RWPE1 (cell line): ENCODE measurements around the gene TMPRSS12.
"Not testable (repeated sequence)": the region's sequence is repeated elsewhere in the genome, so short reads cannot be mapped to it uniquely, and the experiment has no call there.

Experiments
- CTCF ChIA-PET: fragments of 350-600 bp; sonication (Branson Sonifier 250); formaldehyde crosslinking; extraction: SDS; loops from one replicate; lab custom pipeline; 2021; lab: Yijun Ruan, JAX
- POLR2A ChIA-PET: fragments of 400-600 bp; formaldehyde crosslinking; extraction: SDS; loops from one replicate; lab custom pipeline; 2020; ENCODE audit warnings: antibody characterized with exemption; ENCODE audit not compliant: low non-redundant PET; lab: Yijun Ruan, JAX
- DNase-seq: peaks from one replicate; pipeline ENCODE4 v3.0.0; 2012; ENCODE audit warnings: low spot score
- H3K27ac ChIP-seq: fragments of 450-650 bp; 2 replicates; pipeline ENCODE4 v1.5.1; 2017
- TF ChIP-seq, protein P1 (sequence below): fragments of 450-650 bp; conservative IDR thresholded peaks from 2 replicates; pipeline ENCODE4 v1.5.1; 2017; ENCODE audit warnings: low read depth, mild to moderate bottlenecking

TMPRSS12 gene, protein sequence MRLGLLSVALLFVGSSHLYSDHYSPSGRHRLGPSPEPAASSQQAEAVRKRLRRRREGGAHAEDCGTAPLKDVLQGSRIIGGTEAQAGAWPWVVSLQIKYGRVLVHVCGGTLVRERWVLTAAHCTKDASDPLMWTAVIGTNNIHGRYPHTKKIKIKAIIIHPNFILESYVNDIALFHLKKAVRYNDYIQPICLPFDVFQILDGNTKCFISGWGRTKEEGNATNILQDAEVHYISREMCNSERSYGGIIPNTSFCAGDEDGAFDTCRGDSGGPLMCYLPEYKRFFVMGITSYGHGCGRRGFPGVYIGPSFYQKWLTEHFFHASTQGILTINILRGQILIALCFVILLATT

DNA sequence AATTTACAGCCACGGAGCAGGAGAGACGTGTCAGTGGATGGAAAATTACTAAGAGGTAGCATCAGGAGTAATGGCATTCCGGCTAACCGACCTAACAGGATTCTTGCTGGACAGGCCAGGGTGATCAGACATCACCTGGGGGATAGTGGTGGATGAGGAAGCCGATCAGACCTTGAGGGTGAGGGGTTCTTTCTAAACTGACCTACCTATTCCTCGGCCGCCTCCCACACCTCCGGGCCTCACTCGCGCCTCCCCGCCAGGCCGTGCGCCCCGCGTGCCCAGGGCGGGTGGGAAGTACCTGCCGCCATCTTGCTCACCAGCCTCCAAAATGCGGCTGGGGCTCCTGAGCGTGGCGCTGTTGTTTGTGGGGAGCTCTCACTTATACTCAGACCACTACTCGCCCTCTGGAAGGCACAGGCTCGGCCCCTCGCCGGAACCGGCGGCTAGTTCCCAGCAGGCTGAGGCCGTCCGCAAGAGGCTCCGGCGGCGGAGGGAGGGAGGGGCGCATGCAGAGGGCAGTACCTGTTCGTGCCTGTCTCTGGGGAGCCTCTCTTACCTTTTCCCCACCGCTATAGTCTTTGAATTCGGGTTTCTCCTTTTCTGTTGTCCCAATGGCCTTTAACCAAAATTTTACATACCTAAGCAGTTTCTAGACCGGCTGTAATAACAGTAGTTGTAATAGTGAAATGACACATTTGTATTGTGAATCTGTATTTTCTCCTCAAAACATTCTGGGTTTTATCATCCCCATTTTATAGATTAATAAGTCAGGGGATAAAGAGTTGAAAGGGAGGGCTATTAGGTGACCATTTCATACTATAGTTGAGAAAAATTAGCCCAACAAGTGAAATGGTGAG lies at the start of gene TMPRSS12:
Gene TMPRSS12 (plus strand): TSS at position 290 of the 857 bp plus-strand sequence. CDS start 39 bp downstream, at position 329.
- no peak within 1 kb of the TSS for H3K27ac ChIP-seq
- no peak for DNase-seq
- ChIA-PET POLR2A (no interaction called here), CTCF (no interaction called here)
- TF ChIP-seq, protein P1, sequence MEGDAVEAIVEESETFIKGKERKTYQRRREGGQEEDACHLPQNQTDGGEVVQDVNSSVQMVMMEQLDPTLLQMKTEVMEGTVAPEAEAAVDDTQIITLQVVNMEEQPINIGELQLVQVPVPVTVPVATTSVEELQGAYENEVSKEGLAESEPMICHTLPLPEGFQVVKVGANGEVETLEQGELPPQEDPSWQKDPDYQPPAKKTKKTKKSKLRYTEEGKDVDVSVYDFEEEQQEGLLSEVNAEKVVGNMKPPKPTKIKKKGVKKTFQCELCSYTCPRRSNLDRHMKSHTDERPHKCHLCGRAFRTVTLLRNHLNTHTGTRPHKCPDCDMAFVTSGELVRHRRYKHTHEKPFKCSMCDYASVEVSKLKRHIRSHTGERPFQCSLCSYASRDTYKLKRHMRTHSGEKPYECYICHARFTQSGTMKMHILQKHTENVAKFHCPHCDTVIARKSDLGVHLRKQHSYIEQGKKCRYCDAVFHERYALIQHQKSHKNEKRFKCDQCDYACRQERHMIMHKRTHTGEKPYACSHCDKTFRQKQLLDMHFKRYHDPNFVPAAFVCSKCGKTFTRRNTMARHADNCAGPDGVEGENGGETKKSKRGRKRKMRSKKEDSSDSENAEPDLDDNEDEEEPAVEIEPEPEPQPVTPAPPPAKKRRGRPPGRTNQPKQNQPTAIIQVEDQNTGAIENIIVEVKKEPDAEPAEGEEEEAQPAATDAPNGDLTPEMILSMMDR = no peak

DNA sequence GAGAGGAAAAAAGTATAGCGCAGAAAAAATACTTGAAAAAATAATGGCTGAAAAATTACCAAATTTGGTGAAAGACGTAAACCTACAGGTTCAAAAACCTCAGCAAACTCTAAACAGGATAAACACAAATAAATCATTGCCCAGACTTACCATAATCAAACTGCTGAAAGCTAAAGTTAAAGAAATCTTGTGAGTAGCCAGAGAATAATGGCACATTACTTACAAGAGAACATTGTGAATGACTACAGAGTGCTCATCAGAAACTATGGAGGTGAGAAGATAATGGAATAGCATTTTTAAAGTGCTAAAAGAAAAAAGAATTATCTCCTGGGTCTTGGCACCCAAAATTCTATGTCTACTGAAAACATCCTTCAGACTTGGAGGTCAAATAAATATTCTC lies 42.8 kb upstream of the TMPRSS12 start:
- no peak for DNase-seq
- no peak overlapping the region for H3K27ac ChIP-seq
- CTCF ChIA-PET = no interaction called here
- TF ChIP-seq, protein P1 = no peak
- POLR2A ChIA-PET = no interaction called here

DNA sequence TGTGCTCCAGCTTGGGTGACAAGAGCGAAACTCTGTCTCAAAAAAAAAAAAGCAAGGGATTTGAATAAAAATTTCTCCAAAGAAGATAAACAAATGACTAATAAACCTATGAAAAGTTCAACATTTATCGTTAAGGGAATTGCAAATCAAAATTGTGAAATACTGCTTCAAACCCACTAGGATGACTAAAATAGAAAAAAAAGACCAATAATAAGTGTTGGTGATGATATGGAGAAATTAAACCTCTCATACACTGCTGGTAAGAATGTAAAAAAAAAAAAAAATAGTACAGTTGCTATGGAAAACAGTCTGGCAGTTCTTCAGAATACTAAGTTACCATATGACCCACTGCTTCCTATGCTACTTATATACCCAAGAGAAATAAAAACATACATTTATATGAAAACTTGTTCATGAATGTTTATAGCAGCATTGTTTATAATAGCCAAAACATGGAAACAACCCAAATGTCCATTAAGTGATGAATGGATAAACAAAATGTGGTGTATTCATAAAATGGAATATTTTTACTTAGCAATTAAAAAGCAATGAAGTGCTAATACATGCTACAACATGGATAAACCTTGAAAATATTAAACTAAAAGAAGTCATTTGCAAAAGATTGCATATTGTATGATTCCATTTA lies 39.4 kb upstream of the TMPRSS12 start:
- TF ChIP-seq, protein P1 = no peak
- DNase-seq = no peak
- POLR2A ChIA-PET = no interaction called here
- CTCF ChIA-PET = no interaction called here
- no peak overlapping the region for H3K27ac ChIP-seq

DNA sequence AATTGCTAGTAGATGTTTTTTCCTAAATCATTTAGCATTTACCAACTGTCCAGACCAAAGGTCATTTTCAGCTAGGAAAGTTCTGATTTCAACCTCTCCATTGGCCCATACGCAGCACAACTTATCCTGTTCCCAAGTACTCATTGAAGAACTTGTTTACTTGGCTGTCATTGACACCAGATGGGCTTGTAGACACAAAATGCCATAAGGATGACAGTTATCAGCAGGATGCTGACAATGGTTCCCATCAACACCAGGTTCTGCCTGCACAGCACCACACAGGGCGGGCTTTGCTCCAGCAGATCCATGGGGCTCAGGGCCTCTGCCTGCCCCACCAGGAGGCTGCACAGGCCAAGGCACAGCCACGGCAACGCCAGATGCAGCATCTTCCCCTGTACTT lies 36.5 kb upstream of the TMPRSS12 start:
- CTCF ChIA-PET = no interaction called here
- TF ChIP-seq, protein P1 = no peak
- POLR2A ChIA-PET = no interaction called here
- no peak overlapping the region for H3K27ac ChIP-seq
- DNase-seq = no peak

DNA sequence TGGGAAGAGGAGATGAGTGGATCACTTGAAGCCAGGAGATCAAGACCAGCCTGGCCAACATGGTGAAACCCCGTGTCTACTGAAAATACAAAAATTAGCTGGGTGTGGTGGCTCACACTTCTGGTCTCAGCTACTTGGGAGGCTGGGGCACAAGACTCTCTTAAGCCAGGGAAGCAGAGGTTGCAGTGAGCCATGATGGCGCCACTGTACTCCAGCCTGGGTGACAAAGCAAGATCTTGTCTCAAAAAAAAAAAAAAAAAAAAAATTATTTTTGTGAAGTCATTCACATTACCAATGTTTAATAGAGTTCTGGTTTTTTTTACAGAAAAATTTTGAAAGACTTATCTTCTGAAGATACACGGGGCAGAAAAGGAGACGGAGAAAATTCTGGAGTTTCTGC lies 33.6 kb upstream of the TMPRSS12 start:
- CTCF ChIA-PET = not testable (repeated sequence)

DNA sequence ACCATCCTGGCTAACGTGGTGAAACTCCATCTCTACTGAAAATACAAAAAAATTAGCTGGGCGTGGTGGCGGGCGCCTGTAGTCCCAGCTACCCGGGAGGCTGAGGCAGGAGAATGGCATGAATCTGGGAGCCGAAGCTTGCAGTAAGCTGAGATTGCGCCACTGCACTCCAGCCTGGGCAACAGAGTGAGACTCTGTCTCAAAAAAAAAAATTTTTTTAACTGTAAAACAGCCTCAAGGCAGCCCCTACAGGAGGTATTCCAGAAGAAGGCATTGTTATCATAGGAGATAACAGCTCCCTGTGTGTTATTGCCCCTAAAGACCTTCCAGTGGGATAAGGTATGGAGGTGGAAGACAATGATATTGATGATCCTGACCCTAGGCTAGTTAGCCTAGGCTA lies 27.8 kb upstream of the TMPRSS12 start:
- DNase-seq, H3K27ac ChIP-seq: not testable (repeated sequence)
- CTCF ChIA-PET = interaction anchor here (0.7 kb wide), 1 partner anchor 521 kb away, joined by 3 read pairs; no protein-coding TSS in a partner anchor
- POLR2A ChIA-PET = interaction anchor here (0.6 kb wide), 1 partner anchor 51 kb away, joined by 4 read pairs; no protein-coding TSS in a partner anchor

More for the DNA sequence above, 33.6 kb upstream of the TMPRSS12 start:
- H3K27ac ChIP-seq, POLR2A ChIA-PET, DNase-seq: not testable (repeated sequence)

DNA sequence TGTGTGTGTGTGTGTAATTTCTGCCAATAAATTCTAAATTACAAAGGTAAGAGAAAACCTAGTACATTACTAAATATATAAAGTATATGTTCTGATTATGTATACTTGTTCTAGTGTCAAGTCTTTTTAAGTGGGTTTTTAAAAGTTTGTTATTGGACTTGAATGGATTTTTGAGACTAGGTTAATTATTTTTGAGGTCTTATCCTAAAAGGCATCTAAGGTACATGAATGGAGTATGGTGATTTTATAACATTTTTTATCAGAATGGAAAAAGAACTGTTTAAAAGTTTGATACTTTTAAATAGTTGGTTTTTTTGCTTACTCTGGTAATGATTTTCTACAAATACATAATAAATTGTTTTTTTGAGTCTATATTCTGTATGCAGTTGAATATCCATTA lies 22.5 kb upstream of the TMPRSS12 start:
- TF ChIP-seq, protein P1 = no peak
- ChIA-PET CTCF (no interaction called here), POLR2A (no interaction called here)

More for the DNA sequence above, 22.5 kb upstream of the TMPRSS12 start:
- no peak for DNase-seq
- no peak overlapping the region for H3K27ac ChIP-seq
